Keratinocyte (primary cell): ENCODE data around the gene CARD8.

Experiments
- CTCF ChIP-seq, 3 experiments: IDR thresholded peaks in 1 of 3; conservative IDR thresholded peaks in 1 of 3; optimal IDR thresholded peaks in 1 of 3; 2 replicates in 2 of 3; 3 replicates in 1 of 3; pipeline versions ENCODE3 to v1.5.1; 2011; ENCODE audit warnings: low read length in 3 of 3, mild to moderate bottlenecking in 3 of 3, moderate library complexity in 2 of 3, control low read depth in 1 of 3, inconsistent platforms in 1 of 3; ENCODE audit not compliant: insufficient read depth in 2 of 3; ENCODE audit errors: extremely low read depth in 1 of 3
- EZH2 ChIP-seq: IDR thresholded peaks from one replicate; pipeline ENCODE4 v1.6.1; 2012; ENCODE audit warnings: inconsistent platforms, mild to moderate bottlenecking, low read length, moderate library complexity

- no peak for TF ChIP-seq CTCF (optimal IDR thresholded peaks at IDR 0.05 in 1 of 3, IDR thresholded peaks at IDR 0.05 in 1 of 3, conservative IDR thresholded peaks at IDR 0.05 in 1 of 3; ENCODE audit: extremely low read depth in 1 of 3, insufficient read depth in 2 of 3, low read length in 3 of 3)
- TF ChIP-seq EZH2 = no peak
Observed at GRCh38 chr19:48248081-48248833, 7.5 kb downstream of the CARD8 start.
